A549 (cell line): ENCODE data around the gene RPLP2.

ENCODE experiments used
- JUN ChIP-seq, 2 experiments: fragments of >200 bp; sonication (Bioruptor Twin); formaldehyde crosslinking; IDR thresholded peaks; 2 replicates in 1 of 2; 3 replicates in 1 of 2; pipeline ENCODE4 v1.6.1; 2016 to 2017
- POLR2A ChIP-seq: IDR thresholded peaks from 2 replicates; pipeline ENCODE4 v1.6.1; 2012; ENCODE audit warnings: mild to moderate bottlenecking, low read length
- RCOR1 ChIP-seq: fragments of 150-350 bp; IDR thresholded peaks from 2 replicates; pipeline ENCODE4 v1.6.1; 2014; ENCODE audit warnings: antibody characterized with exemption, low read length, low read depth
- TF ChIP-seq, protein P1 (sequence below): fragments of >200 bp; sonication (Bioruptor Twin); formaldehyde crosslinking; IDR thresholded peaks from 3 replicates; pipeline ENCODE4 v1.6.1; 2016
- TF ChIP-seq, protein P2 (sequence below): fragments of >200 bp; sonication (Bioruptor Twin); formaldehyde crosslinking; IDR thresholded peaks from 3 replicates; pipeline ENCODE4 v1.5.1; 2016

DNA sequence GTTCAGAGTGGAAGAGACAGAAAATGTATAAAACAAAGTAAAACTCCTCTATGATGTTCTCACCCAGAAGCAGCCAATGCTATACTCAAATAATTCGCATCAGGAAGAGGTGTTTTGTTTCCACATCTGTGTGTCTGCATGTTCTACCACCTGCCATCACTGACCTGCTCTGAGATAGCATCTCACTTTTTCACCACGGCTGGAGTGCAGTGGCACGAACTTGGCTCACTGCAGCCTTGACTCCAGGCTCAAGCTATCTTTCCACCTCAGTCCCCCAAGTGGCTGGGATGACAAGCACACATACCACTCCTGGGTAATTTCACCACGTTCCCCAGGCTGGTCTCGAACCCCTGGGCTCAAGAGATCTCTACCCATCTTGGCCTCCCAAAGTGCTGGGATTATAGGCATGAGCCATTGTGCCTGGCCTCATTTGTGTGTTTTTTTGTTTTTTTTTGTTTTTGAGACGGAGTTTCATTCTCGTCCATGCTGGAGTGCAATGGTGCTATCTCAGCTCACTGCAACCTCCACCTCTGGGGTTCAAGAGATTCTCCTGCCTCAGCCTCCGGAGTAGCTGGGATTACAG, 48.1 kb upstream of the RPLP2 start:
- TF ChIP-seq, protein P1, sequence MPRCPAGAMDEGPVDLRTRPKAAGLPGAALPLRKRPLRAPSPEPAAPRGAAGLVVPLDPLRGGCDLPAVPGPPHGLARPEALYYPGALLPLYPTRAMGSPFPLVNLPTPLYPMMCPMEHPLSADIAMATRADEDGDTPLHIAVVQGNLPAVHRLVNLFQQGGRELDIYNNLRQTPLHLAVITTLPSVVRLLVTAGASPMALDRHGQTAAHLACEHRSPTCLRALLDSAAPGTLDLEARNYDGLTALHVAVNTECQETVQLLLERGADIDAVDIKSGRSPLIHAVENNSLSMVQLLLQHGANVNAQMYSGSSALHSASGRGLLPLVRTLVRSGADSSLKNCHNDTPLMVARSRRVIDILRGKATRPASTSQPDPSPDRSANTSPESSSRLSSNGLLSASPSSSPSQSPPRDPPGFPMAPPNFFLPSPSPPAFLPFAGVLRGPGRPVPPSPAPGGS = no peak
- TF ChIP-seq, protein P2, sequence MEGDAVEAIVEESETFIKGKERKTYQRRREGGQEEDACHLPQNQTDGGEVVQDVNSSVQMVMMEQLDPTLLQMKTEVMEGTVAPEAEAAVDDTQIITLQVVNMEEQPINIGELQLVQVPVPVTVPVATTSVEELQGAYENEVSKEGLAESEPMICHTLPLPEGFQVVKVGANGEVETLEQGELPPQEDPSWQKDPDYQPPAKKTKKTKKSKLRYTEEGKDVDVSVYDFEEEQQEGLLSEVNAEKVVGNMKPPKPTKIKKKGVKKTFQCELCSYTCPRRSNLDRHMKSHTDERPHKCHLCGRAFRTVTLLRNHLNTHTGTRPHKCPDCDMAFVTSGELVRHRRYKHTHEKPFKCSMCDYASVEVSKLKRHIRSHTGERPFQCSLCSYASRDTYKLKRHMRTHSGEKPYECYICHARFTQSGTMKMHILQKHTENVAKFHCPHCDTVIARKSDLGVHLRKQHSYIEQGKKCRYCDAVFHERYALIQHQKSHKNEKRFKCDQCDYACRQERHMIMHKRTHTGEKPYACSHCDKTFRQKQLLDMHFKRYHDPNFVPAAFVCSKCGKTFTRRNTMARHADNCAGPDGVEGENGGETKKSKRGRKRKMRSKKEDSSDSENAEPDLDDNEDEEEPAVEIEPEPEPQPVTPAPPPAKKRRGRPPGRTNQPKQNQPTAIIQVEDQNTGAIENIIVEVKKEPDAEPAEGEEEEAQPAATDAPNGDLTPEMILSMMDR = no peak
- TF ChIP-seq POLR2A = no peak
- TF ChIP-seq JUN (IDR thresholded peaks at IDR 0.05) = no peak; a peak in 2 of 5 replicates
- no peak for TF ChIP-seq RCOR1
